Measurements from ENCODE around the gene AQP1. TPM values are rescaled to one million over a fixed set of nuclear protein-coding genes. Genes with fewer than 3 reads are reported as not detected.

AQP1 gene
- total RNA-seq, result 1 to 10 TPM in 1 of 3 donors, under 1 TPM in 1, not detected in 1; 0.50 to 1.4 TPM
- 0.09 TPM for total RNA-seq (2013)

- H3K4me3 ChIP-seq (ENCODE audit: low read length), result no peak within 1 kb of the TSS
- ATAC-seq (no peak), DNase-seq (no peak)
- H3K4me1 Mint-ChIP-seq, result no peaks in the 10 kb centered on the region
- no peaks in the 10 kb centered on the region for H3K9me3 ChIP-seq (ENCODE audit: control insufficient read depth, insufficient read depth, low read length)
- no peaks in the 10 kb centered on the region for H3K36me3 Mint-ChIP-seq
- H3K27ac Mint-ChIP-seq, result no peak within 1 kb of the TSS
- WGBS (ENCODE audit: insufficient coverage), result 13% methylated on average over 12 of the region's 12 CpGs
- H3K27ac ChIP-seq (ENCODE audit: low read length), result no peak within 1 kb of the TSS
- H3K27me3 ChIP-seq (ENCODE audit: control insufficient read depth, insufficient read depth, low read length), result no peaks in the 10 kb centered on the region
- no peaks in the 10 kb centered on the region for H3K4me1 ChIP-seq (ENCODE audit: control insufficient read depth, insufficient read depth, low read length)
- H3K36me3 ChIP-seq (ENCODE audit: control insufficient read depth, insufficient read depth, low read length), result no peaks in the 10 kb centered on the region
- H3K27me3 Mint-ChIP-seq (ENCODE audit: low read depth in 2 of 2), result peaks cover 0 to 5% of the 10 kb centered on the region in 2 donors
- no peaks in the 10 kb centered on the region for H3K9me3 Mint-ChIP-seq
- H3K4me3 Mint-ChIP-seq, result no peak within 1 kb of the TSS
- intact Hi-C loops (cut with micrococcal nuclease), result no loop called here
- TF ChIP-seq CTCF (IDR thresholded peaks at IDR 0.05), result no peak
Measured at GRCh38 chr7:30911561-30911969, at the start of gene AQP1. AQP1 (plus strand) TSS chr7:30911853; CDS start chr7:30911910, 57 bp downstream.

GRCh38 chr7:30862995-30863705, 48.5 kb upstream of the AQP1 start:
- Mint-ChIP-seq H3K4me3 (no peak overlapping the region), H3K27me3 (ENCODE audit: low read depth in 2 of 2) (no peaks in the 10 kb centered on the region), H3K27ac (no peak overlapping the region), H3K9me3 (no peaks in the 10 kb centered on the region), H3K36me3 (no peaks in the 10 kb centered on the region), H3K4me1 (no peaks in the 10 kb centered on the region)
- Histone ChIP-seq H3K27me3 (ENCODE audit: control insufficient read depth, insufficient read depth, low read length) (no peaks in the 10 kb centered on the region), H3K4me1 (ENCODE audit: control insufficient read depth, insufficient read depth, low read length) (no peaks in the 10 kb centered on the region), H3K36me3 (ENCODE audit: control insufficient read depth, insufficient read depth, low read length) (no peaks in the 10 kb centered on the region), H3K27ac (ENCODE audit: low read length) (no peak overlapping the region), H3K9me3 (ENCODE audit: control insufficient read depth, insufficient read depth, low read length) (no peaks in the 10 kb centered on the region), H3K4me3 (ENCODE audit: low read length) (no peak overlapping the region)
- no peak for ATAC-seq
- WGBS (ENCODE audit: insufficient coverage), result 86% methylated on average over 9 of the region's 9 CpGs
- intact Hi-C loops (cut with micrococcal nuclease), result no loop called here
- no peak for DNase-seq
- no peak for TF ChIP-seq CTCF (IDR thresholded peaks at IDR 0.05)

GRCh38 chr7:30863706-30864035, 48.0 kb upstream of the AQP1 start:
- Mint-ChIP-seq H3K9me3 (no peaks in the 10 kb centered on the region), H3K36me3 (no peaks in the 10 kb centered on the region), H3K27me3 (ENCODE audit: low read depth in 2 of 2) (no peaks in the 10 kb centered on the region), H3K27ac (no peak overlapping the region), H3K4me1 (no peaks in the 10 kb centered on the region), H3K4me3 (no peak overlapping the region)
- DNase-seq, result no peak
- no peaks in the 10 kb centered on the region for H3K4me1 ChIP-seq (ENCODE audit: control insufficient read depth, insufficient read depth, low read length)
- ATAC-seq, result no peak
- TF ChIP-seq CTCF (IDR thresholded peaks at IDR 0.05), result no peak
- intact Hi-C loops (cut with micrococcal nuclease), result no loop called here
- H3K4me3 ChIP-seq (ENCODE audit: low read length), result no peak overlapping the region
- no peaks in the 10 kb centered on the region for H3K36me3 ChIP-seq (ENCODE audit: control insufficient read depth, insufficient read depth, low read length)
- no peaks in the 10 kb centered on the region for H3K9me3 ChIP-seq (ENCODE audit: control insufficient read depth, insufficient read depth, low read length)
- H3K27me3 ChIP-seq (ENCODE audit: control insufficient read depth, insufficient read depth, low read length), result no peaks in the 10 kb centered on the region
- 88% methylated on average over 4 of the region's 4 CpGs for WGBS (ENCODE audit: insufficient coverage)
- no peak overlapping the region for H3K27ac ChIP-seq (ENCODE audit: low read length)

- H3K27me3 Mint-ChIP-seq (ENCODE audit: low read depth in 2 of 2), result no peaks in the 10 kb centered on the region
- no peak for TF ChIP-seq CTCF (IDR thresholded peaks at IDR 0.05)
- no peak overlapping the region for H3K4me3 ChIP-seq (ENCODE audit: low read length)
- H3K27ac Mint-ChIP-seq, result no peak overlapping the region
- H3K4me3 Mint-ChIP-seq, result no peak overlapping the region
- no peak for DNase-seq
- WGBS (ENCODE audit: insufficient coverage), result 88% methylated on average over 3 of the region's 3 CpGs
- H3K4me1 Mint-ChIP-seq, result no peaks in the 10 kb centered on the region
- H3K27me3 ChIP-seq (ENCODE audit: control insufficient read depth, insufficient read depth, low read length), result no peaks in the 10 kb centered on the region
- no peak for ATAC-seq
- no peaks in the 10 kb centered on the region for H3K9me3 Mint-ChIP-seq
- H3K36me3 Mint-ChIP-seq, result no peaks in the 10 kb centered on the region
- H3K4me1 ChIP-seq (ENCODE audit: control insufficient read depth, insufficient read depth, low read length), result no peaks in the 10 kb centered on the region
- no peak overlapping the region for H3K27ac ChIP-seq (ENCODE audit: low read length)
- intact Hi-C loops (cut with micrococcal nuclease), result no loop called here
- H3K36me3 ChIP-seq (ENCODE audit: control insufficient read depth, insufficient read depth, low read length), result no peaks in the 10 kb centered on the region
- no peaks in the 10 kb centered on the region for H3K9me3 ChIP-seq (ENCODE audit: control insufficient read depth, insufficient read depth, low read length)
Measured at GRCh38 chr7:30864101-30864500, 47.6 kb upstream of the AQP1 start.
